Stimulated activated CD8-positive, alpha-beta memory T cell treated with anti-CD3 and anti-CD28 coated beads, Interleukin-4, amount 100 ng/mL, for 48 hours (primary cell): Measurements from ENCODE around the gene LAPTM4A.

Source experiments
- DNase-seq: peaks from one replicate; pipeline ENCODE4 v3.0.0-alpha.2; 2020

Gene LAPTM4A

DNA sequence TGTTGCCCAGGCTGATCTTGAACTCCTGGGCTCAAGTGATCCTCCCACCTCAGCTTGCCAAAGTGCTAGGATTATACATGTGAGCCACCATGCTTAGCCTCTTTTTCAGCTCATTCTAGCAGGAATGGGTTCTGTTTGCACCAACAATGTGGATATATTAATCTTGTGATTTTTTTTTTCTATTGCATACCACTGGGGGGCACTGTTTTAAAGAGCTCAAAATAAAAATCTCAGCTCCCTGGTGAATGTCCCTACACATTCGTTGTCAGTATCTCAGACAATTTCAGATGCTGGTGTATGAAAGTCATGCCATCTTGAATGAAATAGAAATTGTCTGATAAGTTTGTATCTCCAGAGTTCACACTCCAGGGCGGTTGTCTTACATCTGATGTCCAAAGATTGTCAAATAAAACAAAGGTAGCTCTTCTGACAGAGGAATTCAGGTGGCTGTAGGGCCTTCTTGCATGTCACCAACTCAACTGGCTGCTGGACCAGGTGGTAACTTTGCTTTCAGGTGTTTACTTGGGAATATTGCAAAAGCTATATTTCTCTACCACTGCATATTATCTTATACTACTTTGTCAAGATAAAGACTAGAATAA is 35.8 kb downstream of the LAPTM4A start:
- DNase-seq: no peak

GRCh38 chr2:20013126-20013849 is 38.1 kb downstream of the LAPTM4A start:
- DNase-seq: no peak

- no peak for DNase-seq
Measured at GRCh38 chr2:20012282-20013125, 38.9 kb downstream of the LAPTM4A start, which contains the start of gene MATN3. MATN3 (minus strand) TSS chr2:20012668; CDS start chr2:20012631, 37 bp downstream.

DNA sequence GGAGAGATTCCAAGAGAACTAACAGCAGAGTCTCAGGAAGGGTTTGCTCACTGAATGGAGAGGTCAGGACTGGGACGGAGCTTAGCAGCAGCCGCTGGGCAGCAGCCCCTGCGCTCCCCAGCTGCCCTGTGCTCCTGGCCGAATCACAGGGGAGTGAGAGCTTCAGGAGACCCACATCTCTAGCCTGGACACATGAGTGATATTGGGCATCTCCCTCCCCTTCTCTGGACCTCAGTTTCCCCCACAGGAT is 39.5 kb downstream of the LAPTM4A start:
- DNase-seq: no peak

DNA sequence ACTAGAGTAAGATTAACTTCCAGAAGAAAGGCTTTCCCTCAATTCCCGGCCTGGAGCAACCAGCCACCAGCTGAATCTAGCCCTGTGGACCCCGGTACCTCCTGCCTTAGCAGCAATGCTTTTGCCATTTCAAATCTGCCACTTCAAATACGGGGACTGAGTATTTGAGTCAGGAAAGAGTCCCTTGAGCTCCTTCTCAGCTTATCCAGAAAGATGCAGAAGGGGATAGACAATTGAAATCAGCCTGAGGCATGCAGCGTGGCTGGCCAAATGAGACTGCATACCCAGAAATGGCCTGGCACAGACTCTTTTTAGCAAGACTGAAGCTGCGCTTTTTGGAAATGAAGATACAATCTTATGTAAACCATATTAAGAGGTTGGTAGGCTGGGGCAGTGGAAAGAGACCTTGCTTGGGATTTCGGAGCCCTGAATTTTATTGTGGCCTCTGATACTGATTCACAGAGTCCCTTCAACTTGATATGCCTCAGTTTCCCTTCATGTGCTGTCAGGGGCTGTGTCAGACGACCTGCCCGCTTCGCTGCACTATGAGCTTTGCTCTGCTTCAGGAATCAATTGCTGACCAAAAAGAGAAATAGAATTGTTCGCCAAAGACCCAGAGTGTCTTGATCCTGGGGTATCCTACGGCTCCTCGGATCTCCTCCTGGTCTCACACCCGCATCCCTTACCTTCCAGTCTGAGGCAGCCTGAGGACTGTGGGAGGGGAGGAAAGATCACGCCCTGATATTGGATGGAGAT is 40.0 kb downstream of the LAPTM4A start:
- DNase-seq: no peak

GRCh38 chr2:20008703-20009102 is 42.7 kb downstream of the LAPTM4A start:
- DNase-seq: no peak

DNA sequence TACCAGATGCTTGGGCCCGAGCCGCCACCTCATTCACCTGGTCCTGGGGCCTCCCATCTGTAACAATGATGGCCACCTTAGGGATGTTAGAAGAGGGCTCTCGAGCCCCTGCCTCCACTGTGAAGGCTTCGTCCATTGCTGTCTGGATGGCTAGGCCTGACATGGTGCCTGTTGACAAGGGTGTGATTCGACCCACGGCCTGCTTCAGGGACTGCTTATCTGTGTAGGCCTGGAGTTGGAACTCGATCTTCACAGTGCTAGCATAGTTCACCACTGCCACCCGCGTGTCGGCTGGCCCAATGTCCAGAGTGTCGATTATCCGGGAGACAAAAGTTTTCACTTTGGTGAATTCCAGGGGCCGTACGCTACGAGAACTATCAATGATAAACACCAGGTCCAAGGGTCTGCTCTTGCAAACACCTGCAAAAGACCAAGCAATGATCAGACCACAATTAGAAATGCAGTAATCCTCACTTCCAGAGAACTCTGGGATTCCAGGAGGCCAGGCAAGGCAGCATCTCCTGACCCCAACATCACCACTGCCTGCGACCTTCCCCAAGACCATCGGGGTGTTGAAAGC is 45.4 kb downstream of the LAPTM4A start:
- DNase-seq: no peak

GRCh38 chr2:20005067-20005627 is 46.3 kb downstream of the LAPTM4A start:
- no peak for DNase-seq

DNA sequence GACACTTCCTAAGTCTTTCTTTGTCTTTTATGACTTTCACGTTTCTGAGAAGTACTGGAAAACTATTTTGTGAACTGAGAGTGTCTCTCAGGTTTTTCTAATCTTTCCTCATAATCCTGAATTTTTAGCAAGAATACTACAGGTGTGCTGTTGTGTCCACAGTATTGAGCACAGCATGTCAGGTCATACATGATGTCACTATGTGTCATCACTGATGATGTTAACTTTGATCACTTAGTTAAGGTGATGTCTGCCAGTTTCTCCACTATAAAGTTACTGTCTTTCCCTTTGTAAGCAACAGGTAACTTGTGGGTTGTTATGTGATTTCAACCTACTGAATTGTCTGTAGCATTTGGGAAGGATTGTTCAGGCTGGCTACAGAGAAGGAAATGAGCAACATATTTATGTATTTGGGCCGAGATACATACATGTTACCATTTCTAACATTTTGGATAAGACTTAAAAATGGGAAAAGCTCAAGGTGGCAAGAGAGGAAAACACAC is 50.0 kb downstream of the LAPTM4A start:
- DNase-seq: no peak

- DNase-seq: no peak
Measured at GRCh38 chr2:19993731-19994130, 57.7 kb downstream of the LAPTM4A start.

DNA sequence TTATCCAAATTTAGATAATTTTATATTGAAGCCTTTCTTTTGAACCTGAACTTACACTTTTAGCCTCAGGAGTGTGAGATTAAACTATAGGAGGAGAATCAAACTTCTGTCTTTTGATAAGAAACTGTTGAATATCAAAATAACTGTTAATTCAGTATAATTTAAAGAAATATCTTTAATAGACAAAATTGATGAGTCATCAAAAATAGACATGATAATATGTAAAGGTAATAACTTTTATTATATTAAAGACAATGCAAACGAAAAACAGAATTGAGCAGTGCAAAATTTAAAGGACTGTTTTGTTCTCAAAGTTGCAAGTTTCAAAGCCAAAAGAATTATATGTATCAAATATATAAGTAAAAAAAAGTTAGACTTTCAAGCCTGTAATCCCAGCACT is 59.5 kb downstream of the LAPTM4A start:
- no peak for DNase-seq

GRCh38 chr2:19990416-19990728 is 61.1 kb downstream of the LAPTM4A start:
- DNase-seq: no peak

DNA sequence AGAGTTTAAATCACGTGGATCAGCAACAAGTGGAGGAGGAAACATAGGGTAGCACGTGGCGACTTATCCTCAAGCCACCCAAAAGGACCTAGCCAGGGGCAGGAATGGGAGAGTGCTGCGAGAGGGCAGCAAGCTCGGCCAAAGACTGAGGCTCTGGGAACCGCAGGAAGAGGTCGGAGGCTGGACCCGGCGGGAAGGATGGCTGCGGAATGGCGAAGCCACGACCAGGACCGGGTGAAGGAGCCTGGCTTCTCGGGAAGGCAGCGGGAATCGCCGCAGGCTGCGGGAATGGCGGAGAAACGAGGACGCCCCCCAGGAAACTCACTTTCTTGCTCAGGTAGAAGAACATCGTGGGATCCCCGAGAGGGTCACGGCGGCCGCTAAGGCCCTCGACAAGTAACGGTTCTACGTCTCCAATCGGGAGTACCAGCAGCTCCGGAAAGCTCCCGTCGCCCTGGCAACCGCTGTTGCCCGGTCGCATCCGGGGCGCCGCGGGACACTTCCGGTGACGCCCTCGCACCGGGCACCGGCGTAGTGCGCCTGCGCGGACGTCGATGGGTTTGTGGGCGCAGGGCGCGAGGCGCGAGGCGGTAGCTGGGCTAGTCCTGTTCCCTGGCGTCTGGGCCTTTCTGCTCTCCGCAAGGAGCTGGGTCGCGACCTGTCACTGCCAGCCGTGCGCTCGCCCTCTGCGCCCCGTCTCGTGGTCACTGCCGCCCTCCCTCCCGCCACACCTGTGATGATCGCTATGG is 61.6 kb downstream of the LAPTM4A start, which contains the start of gene WDR35:
WDR35 (minus strand) TSS at position 439 of the 749 bp plus-strand sequence; CDS start at position 349, 90 bp downstream.
- DNase-seq: peak; percentile 97

- DNase-seq: no peak
Measured at GRCh38 chr2:19989342-19989666, 62.1 kb downstream of the LAPTM4A start.

DNA sequence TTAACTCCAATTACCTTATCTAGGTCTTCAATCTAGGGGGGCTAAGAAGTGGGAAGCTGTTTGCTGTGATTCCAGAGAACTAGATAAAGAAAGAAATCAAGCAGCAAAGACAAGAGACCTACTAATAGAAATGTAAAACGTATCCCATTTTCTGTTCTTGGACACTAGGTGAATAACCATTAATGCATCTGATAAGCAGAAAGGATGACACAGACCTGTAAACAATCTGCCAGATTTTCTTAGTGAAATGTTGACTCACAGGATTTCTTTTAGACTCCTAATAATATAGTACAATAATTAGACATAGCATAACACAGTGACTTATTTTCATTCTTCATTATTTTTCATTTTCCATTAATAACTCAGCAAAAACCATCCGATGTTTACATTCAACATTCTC is 62.8 kb downstream of the LAPTM4A start:
- DNase-seq: no peak

DNA sequence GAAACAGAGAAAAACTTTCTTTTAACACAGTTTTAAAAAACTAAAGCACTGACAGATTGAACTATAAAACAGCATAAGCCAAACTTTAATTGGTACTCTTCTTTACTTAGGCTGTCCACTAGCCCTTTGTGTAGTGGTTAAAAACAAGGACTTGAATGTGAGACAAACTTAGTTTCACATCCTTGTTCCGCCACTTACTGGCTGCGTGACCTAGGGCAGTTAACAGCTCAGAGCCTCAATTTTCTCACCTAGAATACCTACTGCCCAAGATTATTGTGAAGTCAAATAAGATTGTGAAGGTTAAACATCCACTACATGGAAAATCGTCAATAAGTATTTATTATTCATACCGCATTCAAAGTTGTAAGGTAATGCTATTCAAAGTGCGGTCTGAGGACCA is 63.5 kb downstream of the LAPTM4A start:
- DNase-seq: no peak
